ENCODE results near the gene AP5S1. TPM values are rescaled to one million over a fixed set of nuclear protein-coding genes. Genes with fewer than 3 reads are reported as not detected.
"Not testable (repeated sequence)": the region's sequence is repeated elsewhere in the genome, so short reads cannot be mapped to it uniquely, and the experiment has no call there.

AP5S1 gene
- total RNA-seq, 1 donor from 2014 or later = 16.2 TPM

DNA sequence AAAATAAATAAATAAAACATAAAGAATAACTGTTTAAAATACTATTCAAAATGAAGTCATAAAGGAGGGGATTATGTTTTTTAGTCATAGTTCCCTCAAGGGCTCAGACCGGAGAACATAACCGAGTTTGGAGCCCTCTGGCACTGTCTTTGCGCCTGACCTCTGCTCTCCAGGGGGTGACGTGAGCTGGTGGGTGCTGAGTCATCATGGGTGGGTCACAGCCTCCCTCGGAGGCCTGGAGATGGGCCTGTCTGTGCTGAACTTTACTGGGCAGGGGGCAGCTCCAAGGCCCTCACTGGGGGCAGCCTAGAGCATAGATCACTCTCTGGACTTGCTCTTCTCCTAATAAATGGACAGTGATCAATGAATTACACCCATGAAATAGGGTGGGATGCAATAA is 23.1 kb downstream of the AP5S1 start:
- DNase-seq (ENCODE audit: low spot score) = no peak

DNA sequence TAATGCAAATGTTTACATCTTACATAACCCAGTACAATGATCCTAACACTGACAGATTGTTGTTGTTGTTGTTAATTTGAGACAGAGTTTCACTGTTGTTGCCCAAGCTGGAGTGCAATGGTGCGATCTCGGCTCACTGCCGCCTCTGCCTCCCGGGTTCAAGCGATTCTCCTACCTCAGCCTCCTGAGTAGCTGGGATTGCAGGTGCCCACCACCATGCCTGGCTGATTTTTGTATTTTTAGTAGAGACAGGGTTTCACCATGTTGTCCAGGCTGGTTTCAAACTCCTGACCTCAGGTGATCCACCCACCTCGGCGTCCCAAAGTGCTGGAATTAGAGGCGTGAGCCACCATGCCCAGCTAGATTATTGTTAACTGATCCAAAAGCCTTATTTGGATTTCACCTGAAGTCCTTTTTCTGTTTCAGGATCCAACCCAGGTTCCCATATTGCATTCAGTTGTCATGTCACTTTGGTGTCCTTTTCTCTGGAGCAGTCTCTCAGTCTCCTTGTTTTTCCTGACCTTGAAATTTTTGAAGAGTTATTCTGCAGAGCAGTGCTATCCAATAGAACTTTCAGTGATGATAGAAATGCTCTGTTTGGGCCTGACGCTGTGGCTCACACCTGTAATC is 23.8 kb downstream of the AP5S1 start:
- not testable (repeated sequence) for DNase-seq (ENCODE audit: low spot score)

GRCh38 chr20:3846378-3846739 is 26.0 kb downstream of the AP5S1 start:
- no peak for DNase-seq (ENCODE audit: low spot score)

DNA sequence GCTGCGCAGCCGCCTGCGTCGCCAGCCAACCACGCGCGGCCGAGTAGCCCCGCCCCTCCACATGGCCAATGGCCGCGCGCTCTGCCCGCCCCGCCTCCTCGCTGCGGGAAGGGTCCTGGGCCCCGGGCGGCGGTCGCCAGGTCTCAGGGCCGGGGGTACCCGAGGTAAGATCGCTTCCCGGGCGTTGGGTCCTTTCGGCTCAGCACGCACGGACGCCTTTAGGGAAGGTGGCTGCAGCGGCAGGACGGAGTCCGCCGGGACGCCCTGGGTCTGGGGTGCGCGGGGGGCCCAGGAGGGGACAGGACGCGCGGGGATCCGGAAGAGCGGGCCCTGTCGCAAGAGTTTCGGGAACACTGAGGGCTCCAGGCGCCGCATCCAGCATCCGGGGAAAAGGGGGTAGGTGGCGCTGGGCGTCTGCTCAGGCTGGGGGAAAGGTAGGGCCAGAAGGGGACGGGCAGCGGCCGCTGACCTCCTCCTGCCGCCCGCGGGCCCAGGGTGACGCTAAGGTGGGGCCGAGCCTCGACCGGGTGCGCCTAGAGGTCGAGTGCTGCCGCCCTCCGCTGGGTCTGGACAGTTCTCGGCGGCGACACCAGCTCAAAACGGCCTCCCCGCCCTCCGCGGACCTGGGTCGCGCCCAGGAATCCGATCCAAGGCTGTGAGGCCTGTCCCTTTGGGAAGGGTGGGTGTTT is 26.5 kb downstream of the AP5S1 start, which contains the start of gene MAVS:
Gene MAVS (plus strand): TSS at position 95 of the 689 bp plus-strand sequence. CDS start 7,791 bp downstream, outside the sequence.
- peak; percentile 84 for DNase-seq (ENCODE audit: low spot score)

DNA sequence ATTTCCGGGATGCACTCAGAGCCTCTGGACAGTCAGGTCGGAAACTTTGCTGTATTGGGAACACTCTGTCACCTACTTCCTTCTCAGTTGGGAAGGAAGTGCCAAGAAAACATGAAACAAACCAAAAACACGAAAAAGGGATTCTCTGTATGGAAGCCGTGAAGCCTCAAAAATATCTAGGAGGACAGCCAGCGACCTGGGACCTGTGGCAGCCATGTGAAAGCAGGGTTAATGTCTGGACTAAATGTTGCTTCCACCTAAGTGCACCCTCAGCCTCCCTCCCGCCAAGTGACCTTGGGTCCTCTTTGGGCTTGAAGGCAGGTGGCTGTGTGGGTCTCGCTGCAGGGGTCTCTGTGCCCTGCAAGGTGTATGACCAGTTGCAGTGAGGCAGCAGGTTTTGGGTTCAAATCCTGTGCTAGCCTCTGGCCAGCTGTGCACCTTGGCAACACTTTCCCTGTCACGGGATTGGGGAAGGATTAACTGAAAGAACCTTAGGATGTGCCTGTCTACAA is 27.1 kb downstream of the AP5S1 start:
- no peak for DNase-seq (ENCODE audit: low spot score)

- DNase-seq (ENCODE audit: low spot score) = no peak
Measured at GRCh38 chr20:3848565-3848964, 28.2 kb downstream of the AP5S1 start.

GRCh38 chr20:3854462-3854871 is 34.1 kb downstream of the AP5S1 start:
- DNase-seq (ENCODE audit: low spot score) = no peak

DNA sequence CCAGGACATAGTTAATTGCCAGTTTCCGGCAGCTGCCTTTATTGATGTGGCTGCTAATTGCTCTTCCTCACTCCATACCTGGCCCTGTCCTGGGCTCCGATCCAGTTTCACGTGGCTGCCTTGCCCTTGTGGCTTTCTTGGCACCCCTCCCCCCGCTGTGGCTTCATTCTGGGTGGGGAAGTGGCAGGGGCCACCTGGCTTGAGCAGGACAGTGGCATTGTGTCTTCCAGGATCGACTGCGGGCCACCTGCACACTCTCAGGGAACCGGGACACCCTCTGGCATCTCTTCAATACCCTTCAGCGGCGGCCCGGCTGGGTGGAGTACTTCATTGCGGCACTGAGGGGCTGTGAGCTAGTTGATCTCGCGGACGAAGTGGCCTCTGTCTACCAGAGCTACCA is 37.1 kb downstream of the AP5S1 start:
- peak; percentile 66 for DNase-seq (ENCODE audit: low spot score)

GRCh38 chr20:3858689-3859088 is 38.3 kb downstream of the AP5S1 start:
- DNase-seq (ENCODE audit: low spot score) = no peak

GRCh38 chr20:3861191-3861590 is 40.8 kb downstream of the AP5S1 start:
- no peak for DNase-seq (ENCODE audit: low spot score)

DNA sequence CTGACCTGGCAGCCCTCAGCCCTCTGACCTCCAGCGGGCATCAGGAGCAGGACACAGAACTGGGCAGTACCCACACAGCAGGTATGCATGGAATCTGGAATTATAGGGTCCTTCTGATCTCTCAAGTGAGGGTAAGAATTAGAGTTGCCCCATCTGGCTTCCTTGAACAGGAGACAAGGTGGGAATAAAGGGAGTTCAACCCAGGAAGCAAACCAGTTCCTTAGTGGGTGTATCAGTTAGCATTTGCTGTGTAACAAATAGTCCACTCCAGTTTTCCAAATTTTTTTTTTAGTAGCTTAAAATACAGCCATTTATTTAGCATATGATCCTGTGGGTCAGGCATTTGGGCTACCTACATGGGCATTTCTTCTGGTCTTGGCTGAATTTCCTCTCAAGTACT is 42.0 kb downstream of the AP5S1 start:
- no peak for DNase-seq (ENCODE audit: low spot score)

DNA sequence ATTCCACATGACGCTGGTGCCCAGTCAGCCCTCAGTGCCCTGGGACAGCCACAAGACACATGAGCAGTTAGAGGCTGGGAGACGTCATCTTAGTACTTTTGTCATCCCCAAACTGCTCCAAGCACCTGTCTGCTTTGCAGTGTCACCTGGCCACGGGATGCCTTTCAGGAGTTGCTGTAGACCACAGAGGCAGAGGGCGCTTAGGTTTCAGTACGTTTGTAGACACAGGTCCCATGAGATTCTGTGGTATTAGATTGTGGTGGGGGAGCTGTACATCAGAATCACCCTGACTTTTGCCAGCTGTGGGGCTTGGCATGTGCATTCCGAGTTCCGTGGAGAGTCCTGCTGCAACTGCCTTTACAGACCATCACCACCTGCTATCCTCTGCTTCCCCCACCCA is 43.0 kb downstream of the AP5S1 start:
- DNase-seq (ENCODE audit: low spot score) = no peak

GRCh38 chr20:3864518-3864917 is 44.2 kb downstream of the AP5S1 start:
- no peak for DNase-seq (ENCODE audit: low spot score)

DNA sequence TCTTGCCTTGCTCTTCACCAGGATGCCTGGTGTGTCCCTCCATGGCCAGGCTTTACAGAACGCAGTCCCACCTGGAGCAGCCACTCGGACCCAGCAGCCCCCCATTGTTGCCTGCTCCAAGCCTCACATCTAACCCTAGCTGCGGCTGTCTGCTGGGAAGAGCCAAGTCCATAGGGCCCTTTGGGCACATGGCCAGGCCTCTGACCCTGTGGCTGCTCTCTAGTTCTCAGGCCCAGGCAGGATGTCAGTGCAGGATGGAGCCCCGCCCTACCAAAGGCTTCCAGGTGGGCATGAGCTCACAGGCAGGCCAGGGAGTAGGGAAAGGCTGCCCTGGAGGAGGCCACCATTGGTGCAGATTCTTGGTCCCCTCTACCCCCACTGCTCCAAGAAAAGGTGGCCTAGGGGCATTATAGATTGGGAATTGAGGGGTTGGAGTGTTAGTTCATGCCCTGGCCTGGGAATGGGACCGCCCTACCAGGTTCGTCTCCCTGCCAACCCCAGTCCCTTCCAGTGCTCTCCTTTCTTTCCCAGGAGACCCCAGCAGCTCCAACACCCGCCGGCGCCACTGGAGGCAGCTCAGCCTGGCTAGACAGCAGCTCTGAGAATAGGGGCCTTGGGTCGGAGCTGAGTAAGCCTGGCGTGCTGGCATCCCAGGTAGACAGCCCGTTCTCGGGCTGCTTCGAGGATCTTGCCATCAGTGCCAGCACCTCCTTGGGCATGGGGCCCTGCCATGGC is 45.0 kb downstream of the AP5S1 start:
- DNase-seq (ENCODE audit: low spot score) = no peak

GRCh38 chr20:3865887-3866407 is 45.6 kb downstream of the AP5S1 start:
- no peak for DNase-seq (ENCODE audit: low spot score)

DNA sequence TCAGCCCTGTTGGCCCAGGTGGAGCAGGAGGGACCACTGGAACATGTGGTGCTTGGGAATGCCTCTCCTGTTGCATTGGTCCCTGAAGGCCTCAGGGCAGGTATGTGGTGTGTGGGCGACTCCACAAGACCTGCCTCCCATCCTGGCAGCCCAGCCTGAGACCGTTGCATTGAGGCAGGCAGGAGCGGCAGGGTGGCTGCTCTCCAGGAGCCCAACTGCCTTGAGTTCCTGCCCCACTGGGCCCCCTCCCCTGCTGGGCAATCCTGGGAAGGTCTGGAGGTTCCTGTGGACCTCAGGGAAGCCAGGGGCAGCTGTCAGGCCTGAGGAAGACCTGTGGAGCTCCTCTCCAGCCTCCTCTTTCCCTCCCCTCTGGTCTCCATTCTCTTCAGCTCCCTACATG is 46.1 kb downstream of the AP5S1 start:
- DNase-seq (ENCODE audit: low spot score) = no peak

DNA sequence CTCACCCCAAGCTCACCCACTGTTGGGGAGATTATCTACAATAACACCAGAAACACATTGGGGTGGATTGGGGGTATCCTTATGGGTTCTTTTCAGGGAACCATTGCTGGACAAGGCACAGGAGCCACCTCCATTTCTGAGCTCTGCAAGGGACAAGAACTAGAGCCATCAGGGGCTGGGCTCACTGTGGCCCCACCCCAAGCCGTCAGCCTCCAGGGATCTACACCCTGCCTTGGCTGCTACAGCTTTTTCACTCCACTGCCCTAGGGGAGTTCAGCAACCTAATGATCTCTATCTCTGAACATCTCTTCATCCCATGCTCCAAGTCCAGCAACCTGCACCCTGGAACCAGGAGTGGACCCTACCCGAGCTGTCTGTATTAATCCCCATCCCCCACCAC is 47.5 kb downstream of the AP5S1 start:
- no peak for DNase-seq (ENCODE audit: low spot score)

DNA sequence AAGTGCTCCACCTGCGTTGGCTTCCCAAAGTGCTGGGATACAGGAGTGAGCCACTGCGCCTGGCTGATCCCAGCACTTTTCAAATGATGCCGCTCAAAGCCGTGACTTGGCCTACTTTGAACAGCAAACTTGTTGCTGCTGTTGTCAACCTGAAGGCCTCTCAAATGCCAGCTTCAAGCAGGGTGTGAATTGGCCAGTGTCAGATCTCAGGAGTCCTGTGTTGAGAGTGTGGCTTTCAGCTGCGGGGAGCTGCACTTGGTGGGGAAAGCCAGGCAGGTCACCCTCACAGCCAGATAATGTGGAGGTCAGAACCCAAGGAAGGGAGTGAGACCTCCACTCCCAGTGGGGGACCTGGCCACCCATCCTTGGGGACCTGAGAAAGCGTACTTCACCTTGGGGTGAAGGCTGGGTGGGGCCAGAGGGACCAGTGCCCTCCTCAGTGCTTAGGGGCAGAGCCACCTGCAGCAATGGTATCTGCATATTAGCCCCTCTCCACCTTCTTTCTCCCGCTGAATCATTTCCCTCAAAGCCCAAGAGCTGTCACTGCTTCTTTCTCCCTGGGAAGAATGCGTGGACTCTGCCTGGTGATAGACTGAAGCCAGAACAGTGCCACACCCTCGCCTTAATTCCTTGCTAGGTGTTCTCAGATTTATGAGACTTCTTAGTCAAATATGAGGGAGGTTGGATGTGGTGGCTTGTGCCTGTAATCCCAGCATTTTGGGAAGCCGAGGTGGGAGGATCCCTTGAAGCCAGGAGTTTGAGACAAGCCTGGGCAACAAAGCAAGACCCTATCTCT is 49.7 kb downstream of the AP5S1 start:
- DNase-seq (ENCODE audit: low spot score) = no peak

DNA sequence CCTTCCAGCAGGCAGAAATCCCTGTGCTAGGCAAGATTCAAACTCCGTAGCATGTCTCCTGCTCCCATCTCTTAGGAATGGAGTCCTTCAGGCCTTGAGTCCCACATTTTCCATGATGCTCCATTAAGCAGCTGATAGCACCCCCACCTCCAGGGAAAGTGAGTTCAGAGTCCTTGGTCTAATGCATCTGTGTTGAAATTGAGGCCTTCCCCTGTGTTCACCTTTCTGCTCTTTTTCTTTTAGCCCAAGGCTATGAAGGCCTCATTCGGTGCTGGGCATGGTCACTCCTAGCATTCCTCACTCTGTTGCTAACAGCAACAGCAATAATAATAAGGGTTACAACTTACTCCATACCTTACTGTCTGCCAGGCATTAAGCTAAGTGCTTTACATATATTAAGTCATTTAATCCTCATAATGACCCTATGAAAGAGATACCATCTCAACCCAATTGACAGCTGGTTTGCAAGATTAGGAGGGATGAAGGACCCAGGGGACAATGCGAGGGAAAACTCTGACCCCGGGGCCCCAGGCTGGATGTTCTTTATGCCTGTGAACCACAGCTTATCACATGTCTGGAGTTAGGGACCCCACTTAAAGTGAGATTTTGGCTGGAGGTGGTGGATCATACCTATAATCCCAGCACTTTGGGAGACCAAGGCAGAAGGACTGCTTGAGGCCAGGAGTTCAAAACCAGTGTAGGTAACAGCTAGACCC is 51.4 kb downstream of the AP5S1 start:
- DNase-seq (ENCODE audit: low spot score) = no peak

- DNase-seq (ENCODE audit: low spot score) = no peak
Measured at GRCh38 chr20:3873507-3873906, 53.2 kb downstream of the AP5S1 start.

All from mucosa of gallbladder (tissue), 1 donor.